HepG2 (cell line): ENCODE data around the gene PVR. TPM values are rescaled to one million over a fixed set of nuclear protein-coding genes. Genes with fewer than 3 reads are reported as not detected.

Source experiments
- HOXA3 ChIP-seq: sonication (generic); formaldehyde crosslinking; IDR thresholded peaks from 2 replicates; pipeline ENCODE4 v1.5.0; 2020; ENCODE audit warnings: missing genetic modification reagents
- PRDM15 ChIP-seq: sonication (generic); formaldehyde crosslinking; IDR thresholded peaks from 2 replicates; pipeline ENCODE4 v1.4.0; 2020; ENCODE audit warnings: missing genetic modification reagents
- PRPF4 ChIP-seq: fragments of 200-400 bp; formaldehyde crosslinking; IDR thresholded peaks from 2 replicates; pipeline ENCODE4 v1.6.1; 2016; ENCODE audit warnings: low read length, low read depth; ENCODE audit not compliant: poor library complexity, severe bottlenecking
- SP5 ChIP-seq: IDR thresholded peaks from 2 replicates; pipeline ENCODE4 v1.6.1; 2016; ENCODE audit warnings: low read depth, borderline replicate concordance
- SPEN ChIP-seq: sonication (generic); formaldehyde crosslinking; IDR thresholded peaks from 2 replicates; pipeline ENCODE4 v1.5.1; 2020; ENCODE audit warnings: low read depth, mild to moderate bottlenecking, missing genetic modification reagents
- TAF15 ChIP-seq: fragments of 200-400 bp; formaldehyde crosslinking; IDR thresholded peaks from one replicate; pipeline ENCODE4 v1.6.1; 2018; ENCODE audit warnings: mild to moderate bottlenecking, low read depth, low read length; ENCODE audit not compliant: poor library complexity, severe bottlenecking
- ZNF142 ChIP-seq: sonication (generic); formaldehyde crosslinking; IDR thresholded peaks from 2 replicates; pipeline ENCODE4 v1.4.0; 2020; ENCODE audit warnings: missing genetic modification reagents
- ZNF143 ChIP-seq: sonication (generic); formaldehyde crosslinking; IDR thresholded peaks from 2 replicates; pipeline ENCODE4 v1.4.0; 2020; ENCODE audit warnings: missing genetic modification reagents
- ZNF3 ChIP-seq: IDR thresholded peaks from 2 replicates; pipeline ENCODE4 v1.7.0; 2017; ENCODE audit warnings: inconsistent platforms
- ZNF446 ChIP-seq: sonication (generic); formaldehyde crosslinking; IDR thresholded peaks from 2 replicates; pipeline ENCODE4 v1.5.0; 2020; ENCODE audit warnings: mild to moderate bottlenecking, missing genetic modification reagents
- ZNF556 ChIP-seq: sonication (generic); formaldehyde crosslinking; IDR thresholded peaks from 2 replicates; pipeline ENCODE4 v1.4.0; 2020; ENCODE audit warnings: mild to moderate bottlenecking, missing genetic modification reagents, borderline replicate concordance
- ZNF703 ChIP-seq: sonication (generic); formaldehyde crosslinking; IDR thresholded peaks from 2 replicates; pipeline ENCODE4 v1.5.1; 2020; ENCODE audit warnings: missing genetic modification reagents, mild to moderate bottlenecking, moderate library complexity, borderline replicate concordance
- polyA plus RNA-seq, 8 experiments: library from polyadenylated mRNA; depleted of rRNA in 3 of 8; stranded (reverse) in 7 of 8; unstranded in 1 of 8; fragments of >200 nt; fragmentation: Illumina TruSeq in 4 of 8; extraction: Trizol in 4 of 8; gene quantifications; 2 replicates each; pipeline versions ENCODE4 v1.2.1 to v1.2.3, GENCODE V29; 2011 to 2016; ENCODE audit warnings: low read depth in 4 of 8, missing spikeins in 1 of 8, mixed read lengths in 1 of 8; ENCODE audit not compliant: insufficient read depth in 1 of 8
- total RNA-seq, 5 experiments: library from RNA; depleted of rRNA; stranded (reverse); fragments of >200 nt; fragmentation: Illumina TruSeq; extraction: Trizol; gene quantifications; 2 replicates each; pipeline ENCODE4 v1.2.3, GENCODE V29; 2016; ENCODE audit warnings: low read depth in 1 of 5

Gene PVR
- total and polyA plus RNA-seq, 2 of the 13 experiments (the other 11 are each of a cell fraction or from before 2014, with no cell fraction given): 43.4 to 46.6 TPM

GRCh38 chr19:44643605-44644401 is at the start of gene PVR (continued):
- TF ChIP-seq ZNF142 (no peak), ZNF703 (CRISPR knock-in tag) (no peak), ZNF143 (CRISPR knock-in tag) (no peak), PRPF4 (no peak), ZNF3 (no peak), SPEN (CRISPR knock-in tag) (peak; percentile 63; the same call in 1 of the 2 replicates), ZNF446 (CRISPR knock-in tag) (0 out of 2 replicates have a peak, but pooled peaks have one; percentile 31), HOXA3 (peak; percentile 38; the same call in 1 of the 2 replicates), SP5 (no peak), TAF15 (no peak), ZNF556 (no peak), PRDM15 (CRISPR knock-in tag) (0 out of 2 replicates have a peak, but pooled peaks have one; percentile 40)
- TF ChIP-seq, all 625 proteins: peak for 180
